Measurements from ENCODE around the gene PCDH15. TPM values are rescaled to one million over a fixed set of nuclear protein-coding genes. Genes with fewer than 3 reads are reported as not detected.

Gene PCDH15
- total and polyA plus RNA-seq, 2 of the 8 experiments (the other 6 are each of a cell fraction or from before 2014, with no cell fraction given) = 0.11 TPM; not detected in 1

GRCh38 chr10:54131833-54132232 is 669.2 kb downstream of the PCDH15 start:
- Histone ChIP-seq H4K5ac (ENCODE audit: insufficient read length, low read depth, low read length) (no peak overlapping the region), H3K27ac (ENCODE audit: low read depth, low read length) (no peak overlapping the region), H3K4me2 (ENCODE audit: insufficient read depth in 1 of 2, low read depth in 2 of 2, low read length in 2 of 2) (no peak overlapping the region), H3K27me3 (replicated peaks in 1 of 4; ENCODE audit: control insufficient read depth in 3 of 4, extremely low read depth in 1 of 4, insufficient read depth in 3 of 4, low read length in 3 of 4) (no peaks in the 10 kb centered on the region), H2BK20ac (ENCODE audit: low read length) (no peak overlapping the region), H2AFZ (ENCODE audit: low read length) (no peak overlapping the region), H3K23me2 (ENCODE audit: low read depth, low read length) (no peaks in the 10 kb centered on the region), H2BK120ac (replicated peaks; ENCODE audit: low read depth, low read length) (no peak overlapping the region), H3K9ac (replicated peaks in 1 of 4; ENCODE audit: extremely low read depth in 1 of 4, low read depth in 3 of 4, low read length in 3 of 4) (no peak overlapping the region), H2BK15ac (ENCODE audit: low read length) (no peak overlapping the region), H4K91ac (replicated peaks; ENCODE audit: insufficient read length, low read length) (no peak overlapping the region), H3K79me2 (ENCODE audit: control insufficient read depth in 1 of 2, insufficient read depth in 2 of 2, low read length in 2 of 2) (no peaks in the 10 kb centered on the region), H3K4me1 (replicated peaks in 1 of 4; ENCODE audit: control insufficient read depth in 3 of 4, insufficient read depth in 4 of 4, low read length in 3 of 4) (no peaks in the 10 kb centered on the region; a peak in 1 of 7 replicates), H3K23ac (ENCODE audit: insufficient read length) (no peak overlapping the region), H3K18ac (ENCODE audit: extremely low read depth, low read length) (no peak overlapping the region), H3K4ac (replicated peaks; ENCODE audit: insufficient read length, low read depth, low read length) (no peak overlapping the region), H2AK5ac (ENCODE audit: low read depth, low read length) (no peak overlapping the region), H4K8ac (ENCODE audit: extremely low read depth, insufficient read depth, low read length) (no peak overlapping the region), H3K9me3 (ENCODE audit: insufficient read depth in 2 of 2, low read depth in 1 of 2, low read length in 1 of 2) (peaks cover 2 to 3% of the 10 kb centered on the region in 2 experiments; a peak in 2 of 4 replicates), H3K56ac (replicated peaks; ENCODE audit: insufficient read length, low read depth, low read length) (no peak overlapping the region), H2BK12ac (ENCODE audit: low read depth, low read length) (no peak overlapping the region), H3K36me3 (ENCODE audit: control insufficient read depth in 2 of 4, insufficient read depth in 4 of 4, low read length in 3 of 4) (no peaks in the 10 kb centered on the region), H4K20me1 (replicated peaks in 1 of 2; ENCODE audit: control insufficient read depth in 1 of 2, insufficient read depth in 2 of 2, low read length in 2 of 2) (no peaks in the 10 kb centered on the region), H3K14ac (ENCODE audit: insufficient read length) (no peak overlapping the region), H2BK5ac (ENCODE audit: low read depth, low read length) (no peak overlapping the region), H3K79me1 (ENCODE audit: low read depth, low read length) (no peaks in the 10 kb centered on the region), H3K4me3 (ENCODE audit: extremely low read depth in 1 of 4, insufficient read depth in 2 of 4, low read depth in 3 of 4, low read length in 4 of 4) (no peak overlapping the region)
- no peak for FAIRE-seq
- ChIA-PET CTCF (ENCODE audit: partially characterized antibody) (interaction anchor here (0.5 to 2.1 kb wide), 5 partner anchors 10 to 47 kb away, joined by 3 to 13 read pairs (median 3); no protein-coding TSS in a partner anchor), POLR2A (ENCODE audit: partially characterized antibody) (no interaction called here)
- no peak for DNase-seq (ENCODE audit: low read depth in 1 of 2, low spot score in 2 of 2)
- 95% methylated on average over 6 of the region's 6 CpGs; no CpG with 5 or more reads in 1 of the 2 experiments for WGBS, 2 experiments (ENCODE audit: extremely low coverage in 1 of 2, insufficient coverage in 1 of 2, insufficient read length in 1 of 2, insufficient replicate concordance in 2 of 2, low coverage in 1 of 2, low lambda C conversion rate in 2 of 2, missing lambda C conversion rate in 1 of 2)
- no peak for TF ChIP-seq KDM5A (IDR thresholded peaks at IDR 0.05; ENCODE audit: low read length)
- no peak for TF ChIP-seq TCF12 (IDR thresholded peaks at IDR 0.05; ENCODE audit: low read depth, low read length)
- TF ChIP-seq, protein P1, sequence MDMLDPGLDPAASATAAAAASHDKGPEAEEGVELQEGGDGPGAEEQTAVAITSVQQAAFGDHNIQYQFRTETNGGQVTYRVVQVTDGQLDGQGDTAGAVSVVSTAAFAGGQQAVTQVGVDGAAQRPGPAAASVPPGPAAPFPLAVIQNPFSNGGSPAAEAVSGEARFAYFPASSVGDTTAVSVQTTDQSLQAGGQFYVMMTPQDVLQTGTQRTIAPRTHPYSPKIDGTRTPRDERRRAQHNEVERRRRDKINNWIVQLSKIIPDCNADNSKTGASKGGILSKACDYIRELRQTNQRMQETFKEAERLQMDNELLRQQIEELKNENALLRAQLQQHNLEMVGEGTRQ (IDR thresholded peaks at IDR 0.05; ENCODE audit: low read length) = no peak
- TF ChIP-seq CHD2 (IDR thresholded peaks at IDR 0.05; ENCODE audit: low read length) = no peak
- no peak for TF ChIP-seq SP4 (IDR thresholded peaks at IDR 0.05; ENCODE audit: low read length)
- no peak for TF ChIP-seq RBBP5 (IDR thresholded peaks at IDR 0.05; ENCODE audit: borderline replicate concordance, low read depth, low read length)
- no peak for TF ChIP-seq POU5F1 (IDR thresholded peaks at IDR 0.05; ENCODE audit: low read depth, low read length)
- no peak for TF ChIP-seq CTBP2 (IDR thresholded peaks at IDR 0.05; ENCODE audit: borderline replicate concordance, insufficient read depth, insufficient read length, low read length)
- no peak for TF ChIP-seq SUZ12 (IDR thresholded peaks at IDR 0.05; ENCODE audit: low read length)
- no peak for TF ChIP-seq JUND (IDR thresholded peaks at IDR 0.05; ENCODE audit: low read length)
- TF ChIP-seq SAP30 (IDR thresholded peaks at IDR 0.05; ENCODE audit: insufficient read depth, insufficient replicate concordance, low read length) = no peak
- no peak for TF ChIP-seq ATF2 (IDR thresholded peaks at IDR 0.05; ENCODE audit: low read length)
